Activated gamma-delta T cell treated with anti-CD3 and anti-CD28 coated beads, Interleukin-2, amount 50 U/mL, for 16 hours (primary cell): ENCODE results near the gene OR2A1.
"Not testable (repeated sequence)": the region's sequence is repeated elsewhere in the genome, so short reads cannot be mapped to it uniquely, and the experiment has no call there.

ENCODE experiments used
- DNase-seq: peaks from one replicate; pipeline ENCODE4 v3.0.0-alpha.2; 2020; ENCODE audit warnings: low read depth

The OR2A1 gene

DNA sequence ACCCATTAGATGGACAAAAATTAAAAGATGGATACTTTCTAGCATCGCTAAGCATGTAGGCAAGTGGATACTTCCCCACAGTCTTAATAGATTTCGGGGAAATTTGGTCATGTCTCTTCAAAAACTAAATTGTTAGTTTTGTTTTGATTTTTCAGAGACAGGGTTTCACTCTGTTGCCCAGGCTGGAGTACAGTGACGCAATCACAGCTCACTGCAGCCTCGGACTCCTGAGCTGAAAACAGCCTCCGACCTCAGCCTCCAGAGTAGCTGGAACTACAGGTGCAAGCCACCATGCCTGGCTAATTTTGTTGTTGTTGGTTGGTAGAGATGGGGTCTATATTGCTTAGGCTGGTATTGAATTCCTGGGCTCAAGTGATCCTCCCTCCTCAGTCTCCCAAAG, 13.6 kb downstream of the OR2A1 start:
- not testable (repeated sequence) for DNase-seq

GRCh38 chr7:144330044-144330443, 17.8 kb downstream of the OR2A1 start:
- not testable (repeated sequence) for DNase-seq

DNA sequence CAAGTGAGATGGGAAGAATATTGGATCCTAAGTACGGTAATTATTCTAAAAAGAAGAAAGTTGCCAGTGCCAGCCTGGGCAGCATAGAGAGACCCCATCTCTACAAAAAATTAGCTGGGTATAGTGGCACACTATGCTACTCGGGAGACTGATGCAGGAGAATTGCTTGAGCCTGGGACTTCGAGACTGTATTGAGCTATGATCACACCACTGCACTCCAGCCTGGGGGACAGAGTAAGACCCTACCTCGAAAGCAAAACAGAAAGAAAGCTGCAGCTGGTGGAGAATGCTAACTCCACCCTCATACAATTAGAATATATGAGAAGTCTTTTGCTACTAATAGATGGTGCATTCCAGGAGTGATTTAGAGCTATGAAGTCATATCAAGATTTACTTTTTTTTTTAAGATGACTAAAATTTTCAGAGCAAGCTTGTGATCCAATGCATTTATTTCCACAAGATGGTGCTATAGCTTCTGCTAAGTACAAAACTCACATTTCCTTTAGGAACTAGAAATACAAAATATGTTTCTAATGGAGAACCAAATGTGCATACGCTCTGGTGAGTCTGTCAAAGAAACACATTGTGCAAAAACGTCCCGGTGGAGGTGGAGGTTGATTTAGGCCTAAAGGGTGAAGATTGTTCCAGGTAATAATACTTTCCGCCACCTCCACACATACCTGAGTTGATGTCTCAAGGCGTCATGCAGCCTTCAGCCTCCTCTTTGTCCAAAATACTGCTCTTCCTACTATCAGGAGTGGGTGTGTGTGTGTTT, 19.2 kb downstream of the OR2A1 start:
- not testable (repeated sequence) for DNase-seq

DNA sequence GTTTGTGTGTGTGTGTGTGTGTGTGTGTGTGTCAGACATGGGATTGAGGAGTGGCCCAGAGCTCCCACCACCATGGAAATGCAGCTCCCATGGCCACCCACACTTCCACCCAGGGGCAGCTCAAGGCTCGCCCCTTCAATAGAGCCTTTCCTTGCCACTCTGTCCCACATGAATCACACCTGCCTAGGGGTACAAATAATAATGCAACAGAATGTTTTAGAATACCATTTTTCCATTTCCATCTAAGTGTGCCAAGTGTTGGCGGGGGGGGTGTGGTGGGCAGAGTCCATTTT, 19.7 kb downstream of the OR2A1 start:
- DNase-seq, result not testable (repeated sequence)

DNA sequence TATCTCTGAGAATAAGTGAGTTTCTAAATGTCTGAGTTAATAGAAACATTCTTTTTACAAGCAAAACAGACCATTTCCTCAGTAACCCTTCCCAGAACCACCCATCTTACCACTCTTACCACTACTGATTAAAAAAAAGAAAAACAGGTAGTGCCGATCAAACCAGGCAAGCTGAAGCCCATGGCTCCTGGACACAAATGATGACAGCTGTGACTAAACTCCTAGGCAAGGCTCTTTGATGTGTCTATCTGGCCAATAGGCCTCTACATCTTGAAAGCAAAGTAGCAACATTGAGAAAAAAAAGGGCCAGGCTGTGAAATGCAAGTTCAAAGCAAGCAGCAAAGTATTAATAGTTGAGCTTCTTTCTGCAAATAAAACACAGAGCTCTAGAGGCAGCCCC, 36.4 kb downstream of the OR2A1 start:
- DNase-seq, result not testable (repeated sequence)

GRCh38 chr7:144351667-144352066, 39.4 kb downstream of the OR2A1 start:
- DNase-seq, result not testable (repeated sequence)

DNA sequence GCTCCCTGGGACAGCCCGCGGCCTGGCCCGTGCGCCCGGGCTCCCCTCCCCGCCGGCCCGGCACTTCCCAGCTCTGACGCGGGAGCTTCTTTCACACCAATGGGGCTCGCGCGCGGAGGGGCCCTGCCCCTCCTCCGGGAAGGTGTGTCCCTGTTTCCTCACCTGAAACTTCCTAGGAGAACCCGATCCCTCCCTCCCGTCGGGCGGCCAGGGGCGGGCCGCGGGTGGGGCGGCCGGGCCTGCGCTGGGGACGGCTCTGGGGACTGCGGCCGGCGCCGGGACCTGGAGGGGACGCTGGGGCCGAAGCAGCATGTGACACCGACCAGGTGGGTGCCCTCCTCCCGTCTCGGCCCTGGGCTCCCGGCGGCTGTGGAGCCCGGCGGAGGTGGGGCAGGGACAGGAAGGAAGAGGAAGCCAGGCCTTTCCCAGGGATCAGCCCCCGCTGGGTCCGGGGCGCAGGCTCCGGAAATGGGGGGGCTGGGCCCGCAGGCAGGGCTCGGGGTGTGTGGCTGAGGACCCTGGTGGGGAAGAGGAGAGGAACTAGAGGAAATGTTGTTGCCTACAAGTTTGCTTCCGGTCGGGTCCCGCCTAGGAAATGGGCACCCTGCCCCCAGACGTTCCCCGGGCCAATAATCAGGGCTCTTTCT, 43.1 kb downstream of the OR2A1 start, which contains the start of gene ARHGEF5:
ARHGEF5 (plus strand) TSS at position 227 of the 647 bp plus-strand sequence. CDS start 7,268 bp downstream, outside the sequence.
- not testable (repeated sequence) for DNase-seq

- not testable (repeated sequence) for DNase-seq
These were observed 44.0 kb downstream of the OR2A1 start for GRCh38 chr7:144356185-144356584.

DNA sequence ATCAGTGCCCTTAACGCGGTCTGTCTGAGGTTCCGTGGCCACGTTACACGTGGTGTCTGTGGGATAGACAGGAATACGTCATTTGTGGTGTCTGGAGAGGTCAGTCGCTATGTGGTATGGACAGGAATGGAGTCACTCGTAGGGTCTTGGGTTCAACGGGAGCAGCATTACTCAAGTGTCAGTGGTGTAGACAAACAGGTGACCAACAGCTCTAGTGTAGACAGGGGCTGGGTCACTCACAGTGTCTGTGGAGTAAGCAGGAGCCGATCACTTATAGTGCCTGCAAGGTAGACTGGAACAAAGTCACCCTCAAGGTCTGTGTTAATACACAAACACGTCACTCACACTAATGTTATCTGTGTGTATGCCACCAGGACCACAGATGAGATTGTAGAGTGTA, 44.6 kb downstream of the OR2A1 start:
- DNase-seq, result not testable (repeated sequence)

GRCh38 chr7:144362061-144362460, 49.8 kb downstream of the OR2A1 start:
- DNase-seq, result not testable (repeated sequence)

DNA sequence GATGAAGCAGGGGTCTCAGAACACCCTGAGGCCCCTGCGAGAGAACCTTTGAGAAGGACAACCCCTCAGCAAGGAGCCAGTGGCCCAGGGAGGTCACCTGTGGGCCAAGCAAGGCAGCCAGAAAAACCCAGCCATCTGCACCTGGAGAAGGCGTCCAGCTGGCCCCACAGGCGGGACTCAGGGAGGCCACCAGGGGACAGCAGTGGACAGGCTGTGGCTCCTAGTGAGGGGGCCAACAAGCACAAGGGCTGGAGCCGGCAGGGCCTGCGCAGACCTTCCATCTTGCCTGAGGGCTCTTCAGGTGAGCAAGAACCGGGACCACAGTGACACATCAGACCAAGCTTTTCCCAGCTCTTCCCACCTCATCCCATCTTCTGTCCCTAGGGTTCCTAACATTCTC, 53.3 kb downstream of the OR2A1 start:
- not testable (repeated sequence) for DNase-seq

DNA sequence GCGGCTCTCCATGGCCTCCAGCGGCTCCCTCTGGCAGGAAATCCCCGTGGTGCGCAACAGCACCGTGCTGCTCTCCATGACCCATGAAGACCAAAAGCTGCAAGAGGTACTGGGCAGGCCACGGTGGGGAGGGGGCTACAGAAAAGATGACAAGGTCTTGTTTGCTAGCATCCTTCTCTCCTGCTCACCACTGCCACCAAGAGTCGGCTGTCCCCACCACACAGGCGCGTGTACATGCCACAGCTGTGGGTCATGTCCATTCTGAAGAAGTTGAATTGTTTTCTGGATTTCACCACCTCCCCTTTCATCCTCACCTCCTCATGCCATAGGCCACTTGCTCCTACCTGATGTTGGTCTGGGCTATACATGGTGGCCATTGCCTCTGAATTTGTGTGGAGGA, 55.0 kb downstream of the OR2A1 start:
- not testable (repeated sequence) for DNase-seq

DNA sequence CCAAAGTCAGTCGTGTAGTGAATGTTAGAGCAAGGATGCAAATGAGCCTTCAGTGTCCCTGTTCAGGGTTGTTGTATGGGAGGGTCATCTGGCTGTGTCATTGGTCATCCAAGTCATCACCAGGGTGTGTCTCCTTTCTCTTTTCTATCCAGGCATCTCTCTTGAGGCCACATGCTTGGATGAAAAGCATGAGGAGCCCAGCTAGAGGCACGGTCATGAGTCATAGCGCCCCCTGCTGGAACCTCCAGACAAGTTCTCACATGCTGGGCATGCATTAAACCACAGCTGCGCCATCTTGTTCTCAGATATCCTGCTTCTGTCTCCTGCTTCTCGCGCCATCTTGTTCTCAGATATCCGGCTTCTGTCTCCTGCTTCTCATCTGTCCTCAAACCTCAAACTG, 57.0 kb downstream of the OR2A1 start:
- not testable (repeated sequence) for DNase-seq
